C4-2B (cell line): ENCODE results near the gene PRKAG2.

Source experiments
- CTCF ChIP-seq: fragments of 450-650 bp; conservative IDR thresholded peaks from 2 replicates; pipeline ENCODE4 v1.5.1; 2017; ENCODE audit warnings: mild to moderate bottlenecking
- ZFX ChIP-seq: fragments of 450-650 bp; IDR thresholded peaks from 2 replicates; pipeline ENCODE4 v1.6.1; 2017

DNA sequence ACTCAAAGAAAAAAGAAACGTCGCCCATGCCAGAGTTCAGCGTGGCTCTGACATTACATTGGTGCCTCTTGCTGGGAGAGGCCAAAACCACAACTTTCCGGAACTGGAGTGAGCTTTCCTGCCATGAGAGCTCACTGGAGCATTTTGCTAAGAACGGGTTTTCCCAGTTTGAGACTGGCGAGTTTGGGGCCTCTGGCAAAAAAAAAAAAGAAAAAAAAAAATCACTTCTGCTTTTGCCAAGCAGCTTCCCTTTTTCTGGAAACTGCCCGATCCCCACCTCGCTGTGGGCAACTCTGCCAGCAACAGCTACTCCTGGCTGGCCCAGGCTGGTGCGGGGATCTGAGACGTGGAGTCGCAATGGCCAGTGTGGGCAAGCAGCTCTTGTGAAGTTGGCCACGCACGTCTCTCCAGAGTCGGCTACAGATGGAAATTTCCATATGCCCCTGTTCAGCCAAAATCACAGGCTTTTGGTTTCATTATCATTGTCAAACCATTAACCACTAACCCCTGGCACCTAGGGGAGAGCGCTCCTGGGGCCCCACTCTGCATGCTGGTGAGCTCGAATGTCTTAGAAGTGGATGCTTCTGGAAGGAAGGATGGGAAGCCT, 25.7 kb downstream of the PRKAG2 start:
- no peak for TF ChIP-seq CTCF
- TF ChIP-seq ZFX = no peak
